ENCODE results near the gene BICDL1. TPM values are rescaled to one million over a fixed set of nuclear protein-coding genes. Genes with fewer than 3 reads are reported as not detected.

The BICDL1 gene
- polyA plus RNA-seq, 1 of the 3 experiments (the other 2 are of a cell fraction): 0.35 TPM

DNA sequence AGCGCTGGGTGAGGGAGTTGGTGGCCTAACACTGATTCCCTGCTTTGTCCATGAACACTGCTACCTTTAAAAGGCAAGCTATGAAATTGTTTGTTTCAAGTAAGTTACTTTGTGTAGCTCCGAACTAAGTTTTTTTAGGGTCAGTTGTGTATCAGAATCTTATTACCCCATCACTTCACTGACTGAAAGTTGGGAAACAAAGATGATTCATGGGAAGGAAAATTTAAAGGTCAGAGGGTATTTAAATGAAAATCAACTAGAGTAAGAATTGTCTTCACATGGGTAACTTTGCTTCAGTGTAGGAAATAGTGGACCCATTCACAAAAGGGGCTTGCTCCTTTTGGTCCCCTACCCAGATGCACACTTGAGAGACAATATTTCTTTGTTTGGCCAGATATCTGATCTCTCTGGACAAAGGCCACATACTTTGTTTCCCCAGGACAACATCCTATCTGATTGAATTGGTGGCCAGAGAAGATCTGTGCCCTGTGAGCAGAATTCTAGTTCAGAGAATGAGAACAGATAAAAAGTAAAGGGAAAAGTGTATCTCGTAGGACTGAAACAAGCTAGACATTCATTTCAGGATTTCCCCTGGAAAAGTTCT, 74.0 kb downstream of the BICDL1 start:
- no peaks in the 10 kb centered on the region for H3F3A ChIP-seq (replicated peaks; ENCODE audit: insufficient read depth)
- TF ChIP-seq, protein P1, sequence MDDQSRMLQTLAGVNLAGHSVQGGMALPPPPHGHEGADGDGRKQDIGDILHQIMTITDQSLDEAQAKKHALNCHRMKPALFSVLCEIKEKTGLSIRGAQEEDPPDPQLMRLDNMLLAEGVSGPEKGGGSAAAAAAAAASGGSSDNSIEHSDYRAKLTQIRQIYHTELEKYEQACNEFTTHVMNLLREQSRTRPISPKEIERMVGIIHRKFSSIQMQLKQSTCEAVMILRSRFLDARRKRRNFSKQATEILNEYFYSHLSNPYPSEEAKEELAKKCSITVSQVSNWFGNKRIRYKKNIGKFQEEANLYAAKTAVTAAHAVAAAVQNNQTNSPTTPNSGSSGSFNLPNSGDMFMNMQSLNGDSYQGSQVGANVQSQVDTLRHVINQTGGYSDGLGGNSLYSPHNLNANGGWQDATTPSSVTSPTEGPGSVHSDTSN (IDR thresholded peaks at IDR 0.05): no peak
- TF ChIP-seq, protein P2, sequence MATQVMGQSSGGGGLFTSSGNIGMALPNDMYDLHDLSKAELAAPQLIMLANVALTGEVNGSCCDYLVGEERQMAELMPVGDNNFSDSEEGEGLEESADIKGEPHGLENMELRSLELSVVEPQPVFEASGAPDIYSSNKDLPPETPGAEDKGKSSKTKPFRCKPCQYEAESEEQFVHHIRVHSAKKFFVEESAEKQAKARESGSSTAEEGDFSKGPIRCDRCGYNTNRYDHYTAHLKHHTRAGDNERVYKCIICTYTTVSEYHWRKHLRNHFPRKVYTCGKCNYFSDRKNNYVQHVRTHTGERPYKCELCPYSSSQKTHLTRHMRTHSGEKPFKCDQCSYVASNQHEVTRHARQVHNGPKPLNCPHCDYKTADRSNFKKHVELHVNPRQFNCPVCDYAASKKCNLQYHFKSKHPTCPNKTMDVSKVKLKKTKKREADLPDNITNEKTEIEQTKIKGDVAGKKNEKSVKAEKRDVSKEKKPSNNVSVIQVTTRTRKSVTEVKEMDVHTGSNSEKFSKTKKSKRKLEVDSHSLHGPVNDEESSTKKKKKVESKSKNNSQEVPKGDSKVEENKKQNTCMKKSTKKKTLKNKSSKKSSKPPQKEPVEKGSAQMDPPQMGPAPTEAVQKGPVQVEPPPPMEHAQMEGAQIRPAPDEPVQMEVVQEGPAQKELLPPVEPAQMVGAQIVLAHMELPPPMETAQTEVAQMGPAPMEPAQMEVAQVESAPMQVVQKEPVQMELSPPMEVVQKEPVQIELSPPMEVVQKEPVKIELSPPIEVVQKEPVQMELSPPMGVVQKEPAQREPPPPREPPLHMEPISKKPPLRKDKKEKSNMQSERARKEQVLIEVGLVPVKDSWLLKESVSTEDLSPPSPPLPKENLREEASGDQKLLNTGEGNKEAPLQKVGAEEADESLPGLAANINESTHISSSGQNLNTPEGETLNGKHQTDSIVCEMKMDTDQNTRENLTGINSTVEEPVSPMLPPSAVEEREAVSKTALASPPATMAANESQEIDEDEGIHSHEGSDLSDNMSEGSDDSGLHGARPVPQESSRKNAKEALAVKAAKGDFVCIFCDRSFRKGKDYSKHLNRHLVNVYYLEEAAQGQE (IDR thresholded peaks at IDR 0.05; ENCODE audit: low read depth, low read length): no peak
- no peak for TF ChIP-seq EP300 (IDR thresholded peaks at IDR 0.05; ENCODE audit: borderline replicate concordance in 1 of 2, low read depth in 1 of 2, low read length in 1 of 2)
- TF ChIP-seq CHD2 (IDR thresholded peaks at IDR 0.05; ENCODE audit: low read length, partially characterized antibody): no peak
- H3K79me2 ChIP-seq (ENCODE audit: insufficient read depth): no peaks in the 10 kb centered on the region
- no peaks in the 10 kb centered on the region for H4K20me1 ChIP-seq (ENCODE audit: insufficient read depth)
- no peak overlapping the region for H3K4me2 ChIP-seq
- H3K9ac ChIP-seq: no peak overlapping the region
- no peaks in the 10 kb centered on the region for H3K9me3 ChIP-seq
- DNase-seq: no peak
- H3K9me2 ChIP-seq: no peaks in the 10 kb centered on the region
- CTCF ChIA-PET: interaction anchor here (0.9 to 1.1 kb wide), 2 partner anchors 24 to 28 kb away, joined by 3 to 4 read pairs; no protein-coding TSS in a partner anchor
- no peak overlapping the region for H3K27ac ChIP-seq (ENCODE audit: low read depth in 2 of 2, low read length in 1 of 2)
- no peak overlapping the region for H2AFZ ChIP-seq (ENCODE audit: low read depth)
- H3K27me3 ChIP-seq (ENCODE audit: insufficient read depth): peaks cover 4% of the 10 kb centered on the region; the same call in 1 of the 2 replicates
- 52% methylated on average over 3 of the region's 3 CpGs for WGBS (ENCODE audit: low lambda C conversion rate)
- POLR2A ChIA-PET: no interaction called here
- no peak overlapping the region for H3K4me3 ChIP-seq (ENCODE audit: low read depth in 2 of 2, low read length in 1 of 2)
- peaks cover 0 to 2% of the 10 kb centered on the region in 2 experiments; a peak in 1 of 4 replicates for H3K4me1 ChIP-seq (ENCODE audit: control insufficient read depth in 1 of 2, insufficient read depth in 2 of 2, low read depth in 1 of 2, low read length in 1 of 2)
- no peaks in the 10 kb centered on the region for H3K36me3 ChIP-seq (replicated peaks in 1 of 2; ENCODE audit: control insufficient read depth in 1 of 2, insufficient read depth in 2 of 2, low read length in 1 of 2)

DNA sequence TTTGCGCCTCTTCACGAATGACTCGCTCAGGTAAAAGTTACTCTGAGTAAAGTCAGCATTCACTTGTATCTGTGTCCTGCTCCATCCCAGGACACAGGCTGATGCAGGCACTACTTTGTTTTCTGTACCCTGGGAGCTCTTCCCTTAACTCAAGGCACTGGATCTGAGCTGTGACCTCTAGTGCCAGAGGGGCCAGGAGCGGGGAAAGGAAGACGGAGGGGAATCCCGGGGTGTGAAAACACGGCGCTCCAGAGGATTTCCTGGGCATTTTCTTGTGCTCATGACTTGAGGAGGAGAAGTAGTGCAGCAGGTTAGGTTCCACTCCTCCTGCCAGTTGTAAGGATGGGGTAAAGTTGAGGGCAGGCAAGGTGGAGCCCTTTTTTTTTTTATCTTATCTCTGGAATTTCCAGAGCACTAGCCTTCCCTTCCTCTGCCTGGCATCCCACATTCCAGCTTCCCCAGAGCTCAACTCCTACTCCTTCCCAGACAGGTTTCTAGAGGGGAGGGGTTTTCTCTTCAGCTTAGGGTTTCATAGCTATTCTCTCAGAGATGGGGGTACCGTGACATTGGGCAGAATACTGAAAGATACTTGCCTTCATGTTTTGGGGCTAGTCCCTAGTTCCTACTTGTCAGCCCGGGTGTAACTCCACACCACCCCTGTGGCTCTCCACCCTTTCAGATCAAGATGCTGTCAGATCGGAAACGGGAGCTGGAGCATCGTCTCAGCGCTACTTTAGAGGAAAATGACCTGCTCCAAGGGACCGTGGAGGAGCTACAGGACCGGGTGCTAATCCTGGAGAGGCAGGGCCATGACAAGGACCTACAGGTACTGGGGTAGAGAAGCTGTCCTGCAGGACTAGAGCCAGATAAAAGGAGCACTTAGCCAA, 75.3 kb downstream of the BICDL1 start:
- Histone ChIP-seq H3K4me1 (ENCODE audit: control insufficient read depth in 1 of 2, insufficient read depth in 2 of 2, low read depth in 1 of 2, low read length in 1 of 2) (peaks cover 0 to 2% of the 10 kb centered on the region in 2 experiments; a peak in 1 of 4 replicates), H3F3A (replicated peaks; ENCODE audit: insufficient read depth) (no peaks in the 10 kb centered on the region), H3K9me3 (no peaks in the 10 kb centered on the region), H4K20me1 (ENCODE audit: insufficient read depth) (no peaks in the 10 kb centered on the region), H3K9ac (no peak overlapping the region), H3K27me3 (ENCODE audit: insufficient read depth) (peaks cover 4% of the 10 kb centered on the region; the same call in 1 of the 2 replicates), H3K4me3 (ENCODE audit: low read depth in 2 of 2, low read length in 1 of 2) (no peak overlapping the region), H3K36me3 (replicated peaks in 1 of 2; ENCODE audit: control insufficient read depth in 1 of 2, insufficient read depth in 2 of 2, low read length in 1 of 2) (no peaks in the 10 kb centered on the region), H2AFZ (ENCODE audit: low read depth) (no peak overlapping the region), H3K27ac (ENCODE audit: low read depth in 2 of 2, low read length in 1 of 2) (no peak overlapping the region), H3K4me2 (no peak overlapping the region), H3K79me2 (ENCODE audit: insufficient read depth) (no peaks in the 10 kb centered on the region), H3K9me2 (no peaks in the 10 kb centered on the region)
- ChIA-PET CTCF (interaction anchor here (0.9 to 1.1 kb wide), 2 partner anchors 23 to 29 kb away, joined by 3 to 4 read pairs; no protein-coding TSS in a partner anchor), POLR2A (interaction anchor here (1.0 kb wide), 1 partner anchor 137 kb away, joined by 3 read pairs; the partner anchor contains the start of gene RPLP0)
- 67% methylated on average over 16 of the region's 16 CpGs for WGBS (ENCODE audit: low lambda C conversion rate)
- no peak for TF ChIP-seq JUND (IDR thresholded peaks at IDR 0.05)
- no peak for TF ChIP-seq POLR2AphosphoS5 (IDR thresholded peaks at IDR 0.05; ENCODE audit: low read depth, low read length)
- TF ChIP-seq RCOR1 (IDR thresholded peaks at IDR 0.05; ENCODE audit: low read length): no peak
- TF ChIP-seq TEAD4 (IDR thresholded peaks at IDR 0.05; ENCODE audit: borderline replicate concordance, insufficient read depth): no peak
- no peak for TF ChIP-seq CHD2 (IDR thresholded peaks at IDR 0.05; ENCODE audit: low read length, partially characterized antibody)
- no peak for TF ChIP-seq RXRA (IDR thresholded peaks at IDR 0.05; ENCODE audit: borderline replicate concordance, low read depth)
- no peak for TF ChIP-seq TAF1 (IDR thresholded peaks at IDR 0.05; ENCODE audit: borderline replicate concordance, low read depth, low read length)
- TF ChIP-seq, protein P3, sequence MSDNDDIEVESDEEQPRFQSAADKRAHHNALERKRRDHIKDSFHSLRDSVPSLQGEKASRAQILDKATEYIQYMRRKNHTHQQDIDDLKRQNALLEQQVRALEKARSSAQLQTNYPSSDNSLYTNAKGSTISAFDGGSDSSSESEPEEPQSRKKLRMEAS (IDR thresholded peaks at IDR 0.05; ENCODE audit: low read depth): no peak
- TF ChIP-seq, protein P1 (IDR thresholded peaks at IDR 0.05): no peak
- no peak for TF ChIP-seq NRF1 (IDR thresholded peaks at IDR 0.05; ENCODE audit: low read depth, low read length)
- TF ChIP-seq, protein P4, sequence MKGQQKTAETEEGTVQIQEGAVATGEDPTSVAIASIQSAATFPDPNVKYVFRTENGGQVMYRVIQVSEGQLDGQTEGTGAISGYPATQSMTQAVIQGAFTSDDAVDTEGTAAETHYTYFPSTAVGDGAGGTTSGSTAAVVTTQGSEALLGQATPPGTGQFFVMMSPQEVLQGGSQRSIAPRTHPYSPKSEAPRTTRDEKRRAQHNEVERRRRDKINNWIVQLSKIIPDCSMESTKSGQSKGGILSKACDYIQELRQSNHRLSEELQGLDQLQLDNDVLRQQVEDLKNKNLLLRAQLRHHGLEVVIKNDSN (IDR thresholded peaks at IDR 0.05; ENCODE audit: borderline replicate concordance, low read depth): no peak
- no peak for DNase-seq
